Activated T-cell treated with anti-CD3 and anti-CD28 coated beads for 4 hours (primary cell): Measurements from ENCODE around the gene CDK12.

Experiments used
- DNase-seq: peaks from one replicate; pipeline ENCODE4 v3.0.0-alpha.2; 2020

The CDK12 gene

GRCh38 chr17:39551879-39552278 lies 90.6 kb downstream of the CDK12 start:
- DNase-seq: no peak

- no peak for DNase-seq
These were observed 92.2 kb downstream of the CDK12 start for GRCh38 chr17:39553341-39553945.

GRCh38 chr17:39555368-39555767 lies 94.1 kb downstream of the CDK12 start:
- DNase-seq: no peak

- DNase-seq: no peak
These were observed 95.1 kb downstream of the CDK12 start for GRCh38 chr17:39556423-39556822.

GRCh38 chr17:39562395-39562794 lies 101.1 kb downstream of the CDK12 start:
- DNase-seq: no peak

GRCh38 chr17:39562976-39563375 lies 101.7 kb downstream of the CDK12 start:
- DNase-seq: no peak

- no peak for DNase-seq
These were observed 102.2 kb downstream of the CDK12 start for GRCh38 chr17:39563476-39563875.

- no peak for DNase-seq
These were observed 103.0 kb downstream of the CDK12 start for GRCh38 chr17:39564211-39564848.

- no peak for DNase-seq
These were observed 105.0 kb downstream of the CDK12 start for GRCh38 chr17:39566094-39566850.

- no peak for DNase-seq
These were observed 107.4 kb downstream of the CDK12 start for GRCh38 chr17:39568702-39569101.

- DNase-seq: no peak
These were observed 107.8 kb downstream of the CDK12 start for GRCh38 chr17:39569126-39569525.

GRCh38 chr17:39572121-39572520 lies 110.8 kb downstream of the CDK12 start:
- DNase-seq: no peak

GRCh38 chr17:39573447-39574298 lies 112.4 kb downstream of the CDK12 start:
- no peak for DNase-seq

- no peak for DNase-seq
These were observed 114.9 kb downstream of the CDK12 start for GRCh38 chr17:39576187-39576586.

- DNase-seq: no peak
These were observed 117.0 kb downstream of the CDK12 start for GRCh38 chr17:39578272-39578671.

GRCh38 chr17:39579318-39580081 lies 118.2 kb downstream of the CDK12 start:
- no peak for DNase-seq

- DNase-seq: no peak
These were observed 118.8 kb downstream of the CDK12 start for GRCh38 chr17:39580082-39580468.

- DNase-seq: no peak
These were observed 119.9 kb downstream of the CDK12 start for GRCh38 chr17:39581071-39581758.

- DNase-seq: no peak
These were observed 120.4 kb downstream of the CDK12 start for GRCh38 chr17:39581759-39582085.

GRCh38 chr17:39582658-39583057 lies 121.4 kb downstream of the CDK12 start:
- no peak for DNase-seq
